GM21526 (cell line): Measurements from ENCODE around the gene SPG7.

Experiments used
- ATAC-seq: cut with Tn5 transposase; IDR thresholded peaks from one replicate; pipeline ENCODE4 v1.9.1; 2021; ENCODE audit warnings: moderate library complexity; ENCODE audit not compliant: unreplicated experiment, low FRiP score

The SPG7 gene

DNA sequence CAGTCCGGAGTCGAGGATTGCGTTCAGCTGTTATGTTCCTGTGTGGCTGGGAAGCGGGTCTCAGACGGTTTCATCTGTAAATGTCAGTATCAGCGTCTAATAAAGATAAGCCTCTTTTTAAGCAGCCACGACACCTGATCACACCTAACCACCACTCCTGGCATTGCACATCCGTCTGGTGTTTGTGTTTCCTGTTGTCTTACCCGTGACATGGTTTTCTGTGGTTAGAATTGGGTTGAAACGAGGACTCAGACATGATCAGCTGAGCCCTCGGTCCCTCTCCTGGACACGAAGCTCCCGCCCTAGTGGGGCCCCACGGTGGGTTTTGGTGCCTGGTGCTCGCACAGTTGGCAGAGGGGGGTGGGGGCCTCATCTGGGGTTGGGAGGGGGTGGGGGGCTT is 85.6 kb downstream of the SPG7 start:
- no peak for ATAC-seq

DNA sequence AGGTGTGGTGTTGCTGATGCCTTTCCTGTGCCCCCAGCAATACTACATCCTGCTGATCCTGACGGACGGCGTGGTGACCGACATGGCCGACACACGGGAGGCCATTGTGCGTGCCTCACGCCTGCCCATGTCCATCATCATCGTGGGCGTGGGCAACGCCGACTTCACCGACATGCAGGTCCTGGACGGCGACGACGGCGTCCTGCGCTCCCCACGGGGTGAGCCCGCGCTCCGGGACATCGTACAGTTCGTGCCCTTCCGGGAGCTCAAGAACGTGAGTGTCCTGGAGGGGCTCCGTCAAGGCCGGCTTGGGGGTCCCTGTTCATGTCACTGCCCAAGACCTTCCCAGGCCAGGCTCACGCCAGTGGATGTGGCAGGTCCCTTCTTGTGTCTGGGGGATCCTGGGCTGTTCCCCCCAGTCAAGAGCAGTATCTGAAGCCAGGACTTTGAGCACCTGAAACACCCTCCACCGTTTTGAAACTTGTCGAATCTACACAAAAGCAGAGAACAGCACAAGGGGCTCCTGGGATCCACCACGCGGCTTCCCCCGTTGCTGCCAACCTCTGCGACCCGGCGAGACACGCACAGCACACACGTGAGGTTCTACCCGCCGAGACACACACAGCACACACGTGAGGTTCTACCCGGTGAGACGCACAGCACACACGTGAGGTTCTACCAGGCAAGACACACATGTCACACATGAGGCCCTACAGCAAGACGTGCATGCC is 87.3 kb downstream of the SPG7 start:
- ATAC-seq: no peak

DNA sequence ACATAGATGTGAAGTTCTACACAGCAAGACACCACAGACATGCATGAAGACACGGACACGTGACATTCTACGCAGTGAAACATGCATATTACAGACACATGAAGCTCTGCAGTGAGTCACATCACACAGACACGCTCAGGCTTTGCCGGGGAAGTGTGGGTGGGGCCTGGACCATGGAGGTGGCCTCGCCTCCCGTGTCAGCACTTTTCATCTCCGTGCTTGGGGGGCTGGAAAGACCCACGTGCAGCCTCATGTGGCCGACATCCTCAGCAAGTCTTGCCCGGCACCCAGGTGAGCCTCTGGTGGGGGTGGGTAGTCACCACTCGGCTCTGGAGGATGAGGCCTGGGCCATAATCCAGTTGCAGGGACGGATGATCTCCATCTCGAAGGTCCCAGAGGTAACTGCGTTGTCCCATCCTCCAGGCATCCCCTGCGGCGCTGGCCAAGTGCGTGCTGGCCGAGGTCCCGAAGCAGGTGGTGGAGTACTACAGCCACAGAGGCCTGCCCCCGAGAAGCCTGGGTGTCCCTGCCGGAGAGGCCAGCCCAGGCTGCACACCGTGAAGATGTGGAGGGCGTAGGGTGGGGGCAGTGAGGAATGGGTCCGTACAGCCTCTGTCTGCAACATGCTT is 88.0 kb downstream of the SPG7 start:
- ATAC-seq: no peak

DNA sequence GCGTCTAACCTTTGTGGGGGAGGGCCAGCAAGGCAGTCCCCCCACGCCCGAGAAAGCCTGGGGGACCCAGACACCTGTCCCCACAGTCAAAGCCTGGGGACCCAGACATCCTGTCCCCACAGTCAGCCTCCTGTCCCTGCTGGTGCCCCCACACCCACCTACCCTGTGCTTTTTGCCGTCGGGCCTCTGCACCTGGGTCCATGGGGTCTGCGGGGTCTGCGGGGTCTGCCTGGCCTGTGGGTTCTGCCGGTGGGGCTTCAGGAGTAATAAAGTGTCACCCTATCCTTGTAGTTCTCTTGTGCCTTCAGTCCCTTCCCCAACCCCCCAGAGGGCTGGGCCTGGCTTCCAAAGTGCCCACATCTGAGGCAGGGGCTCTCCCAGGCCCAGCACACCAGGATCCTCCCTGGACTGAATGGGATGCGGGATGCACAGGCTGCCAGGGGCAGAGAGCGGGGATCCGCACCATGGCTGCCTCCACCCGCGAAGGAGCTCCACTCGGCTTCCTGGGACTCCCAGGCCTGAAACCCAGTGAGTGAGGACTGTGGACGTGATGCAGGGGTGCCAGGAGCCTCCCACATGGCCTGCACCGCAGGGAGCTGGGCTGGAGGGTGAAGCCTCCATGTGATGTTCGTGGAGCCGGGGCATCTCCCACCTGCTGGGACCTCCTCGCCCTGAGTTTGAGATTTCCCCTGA is 88.9 kb downstream of the SPG7 start:
- no peak for ATAC-seq

DNA sequence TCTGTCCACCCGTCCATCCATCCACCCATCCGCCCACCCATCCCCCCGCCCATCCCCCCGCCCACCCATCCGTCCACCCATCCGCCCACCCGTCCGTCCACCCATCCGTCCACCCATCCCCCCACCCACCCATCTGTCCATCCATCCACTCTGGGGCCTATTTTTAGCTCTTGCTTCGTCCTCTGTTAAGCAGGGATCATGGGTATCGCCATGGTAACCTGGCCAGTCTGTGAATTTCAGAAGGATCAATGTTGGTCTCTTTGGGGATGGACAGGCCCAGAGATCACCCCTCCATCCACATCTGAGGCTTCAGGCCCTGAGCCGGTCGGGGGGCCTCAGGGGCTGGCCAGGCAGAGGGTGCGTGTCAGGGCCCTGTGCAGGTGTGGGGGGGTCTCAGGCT is 90.0 kb downstream of the SPG7 start:
- no peak for ATAC-seq

DNA sequence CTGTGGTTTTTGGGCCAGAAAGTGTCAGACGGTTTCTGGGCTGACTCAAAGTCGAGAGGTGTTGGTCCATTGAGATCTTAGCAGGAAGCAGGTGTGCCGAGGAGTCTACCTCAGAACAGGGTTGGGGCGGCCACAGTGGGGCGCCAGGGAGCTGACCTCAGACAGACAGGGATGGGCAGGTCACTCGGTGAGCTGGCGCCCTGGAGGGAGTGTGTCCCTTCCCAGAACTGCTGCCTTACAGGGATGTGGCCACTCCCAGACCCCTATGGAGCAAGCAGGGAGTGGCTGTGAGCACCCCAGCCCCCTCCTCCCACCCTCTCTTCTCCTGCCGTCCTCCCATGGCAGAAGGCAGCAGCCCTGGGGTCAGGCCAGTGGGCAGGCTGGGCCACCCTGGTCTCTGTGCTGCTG is 91.3 kb downstream of the SPG7 start:
- no peak for ATAC-seq

DNA sequence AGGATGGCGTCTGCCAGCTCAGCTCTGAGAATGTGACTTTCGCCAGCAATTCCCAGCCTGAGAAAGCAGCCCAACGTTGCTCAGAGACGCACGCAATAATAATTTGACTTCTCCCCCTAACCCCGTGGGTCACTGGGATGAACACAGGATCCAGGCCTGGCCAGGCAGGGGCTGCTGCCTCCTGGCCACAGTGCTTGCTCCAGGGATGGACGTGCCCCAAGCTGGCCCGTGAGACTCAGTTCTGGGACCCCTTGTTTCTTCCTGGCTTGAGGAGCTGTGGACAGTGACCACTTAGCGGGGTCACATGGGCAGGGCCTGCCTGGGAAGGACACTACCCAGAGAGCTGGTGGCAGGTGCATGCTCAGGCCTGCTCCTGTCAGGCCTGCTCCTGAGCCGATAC is 91.7 kb downstream of the SPG7 start:
- no peak for ATAC-seq

DNA sequence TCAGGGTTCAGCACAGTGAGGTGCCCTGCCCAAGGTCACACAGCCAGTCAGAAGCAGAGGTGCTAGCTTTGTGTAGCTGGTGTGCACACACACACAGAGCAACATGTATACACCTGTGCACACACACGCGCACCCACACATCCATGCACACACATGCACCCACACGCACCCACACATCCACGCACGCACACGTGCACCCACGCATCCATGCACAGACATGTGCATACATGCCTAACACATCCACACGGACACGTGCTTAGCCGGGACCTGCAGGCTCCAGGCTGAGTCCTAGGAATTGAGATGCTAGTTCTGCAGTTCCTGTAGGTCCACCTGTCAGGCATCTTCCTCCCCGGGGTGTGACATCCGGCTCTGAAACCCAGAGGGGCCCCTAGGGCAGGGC is 92.2 kb downstream of the SPG7 start:
- ATAC-seq: no peak

DNA sequence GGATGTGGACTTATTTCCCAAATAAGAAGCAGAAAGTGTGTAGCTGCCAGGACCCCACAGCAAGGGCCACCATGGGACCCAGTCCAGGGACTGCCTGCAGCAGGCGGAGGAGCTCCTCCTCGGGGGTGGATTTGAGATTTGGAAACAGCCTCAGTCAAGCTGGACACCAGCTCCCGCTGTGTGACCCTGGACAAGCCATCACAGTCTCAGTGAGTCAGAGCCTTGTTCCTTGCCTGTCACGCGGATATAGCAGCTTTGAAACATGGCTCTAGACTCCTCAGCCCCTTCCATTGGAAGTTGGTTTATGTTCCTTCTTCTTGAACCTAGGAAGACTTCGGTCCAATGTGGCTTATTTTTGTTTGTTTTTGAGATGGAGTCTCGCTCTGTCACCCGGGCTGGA is 92.8 kb downstream of the SPG7 start:
- no peak for ATAC-seq

DNA sequence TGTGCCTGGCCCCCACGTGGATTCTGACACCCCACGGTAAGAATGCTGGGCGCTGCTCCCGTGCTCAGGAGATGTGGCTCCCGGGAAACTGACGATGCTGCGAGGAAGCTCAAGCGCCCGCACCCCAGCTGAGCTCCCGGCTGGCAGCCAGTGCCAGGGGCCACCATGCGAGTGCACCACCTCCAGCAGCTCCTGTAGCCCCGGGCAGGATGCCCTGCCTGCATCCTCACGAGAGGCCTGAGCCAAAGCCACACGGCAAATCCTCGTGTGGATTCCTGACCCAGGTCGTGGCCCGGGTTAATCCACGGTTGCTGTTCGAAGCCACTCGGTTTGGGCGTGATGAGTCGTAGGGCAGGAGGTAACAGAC is 93.7 kb downstream of the SPG7 start:
- no peak for ATAC-seq

DNA sequence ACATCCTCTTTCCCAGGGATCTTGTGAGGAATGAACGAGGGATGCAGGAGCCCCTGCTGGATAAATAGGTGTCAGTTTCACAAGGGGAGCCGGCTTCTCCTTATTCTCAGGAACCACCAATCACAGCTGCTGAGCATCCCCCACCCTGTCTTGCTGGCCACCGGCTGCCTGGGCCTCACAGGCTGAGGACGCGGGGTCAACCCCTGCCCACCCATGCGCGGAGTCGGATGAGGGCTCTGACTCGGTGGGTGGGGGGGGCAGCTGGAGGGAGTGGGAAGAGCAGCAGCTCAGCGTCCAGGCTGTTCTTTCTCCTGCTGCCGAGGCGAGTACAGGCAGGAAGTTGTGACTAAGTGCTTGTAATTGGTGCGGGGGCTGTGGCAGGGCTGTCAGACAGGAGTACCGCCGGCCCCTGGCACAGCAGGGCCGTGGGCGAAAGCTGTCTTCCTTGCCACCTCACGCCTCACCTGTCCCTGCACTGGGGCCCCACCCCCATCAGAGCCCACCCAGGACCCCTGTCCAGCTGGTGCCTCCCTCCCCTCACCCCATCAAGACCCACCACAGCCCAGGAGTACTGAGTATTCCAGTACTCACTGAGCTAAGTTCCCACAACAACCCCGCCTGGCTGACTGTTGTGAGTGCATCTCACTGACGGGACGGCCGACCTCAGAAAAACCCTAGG is 94.2 kb downstream of the SPG7 start:
- no peak for ATAC-seq

DNA sequence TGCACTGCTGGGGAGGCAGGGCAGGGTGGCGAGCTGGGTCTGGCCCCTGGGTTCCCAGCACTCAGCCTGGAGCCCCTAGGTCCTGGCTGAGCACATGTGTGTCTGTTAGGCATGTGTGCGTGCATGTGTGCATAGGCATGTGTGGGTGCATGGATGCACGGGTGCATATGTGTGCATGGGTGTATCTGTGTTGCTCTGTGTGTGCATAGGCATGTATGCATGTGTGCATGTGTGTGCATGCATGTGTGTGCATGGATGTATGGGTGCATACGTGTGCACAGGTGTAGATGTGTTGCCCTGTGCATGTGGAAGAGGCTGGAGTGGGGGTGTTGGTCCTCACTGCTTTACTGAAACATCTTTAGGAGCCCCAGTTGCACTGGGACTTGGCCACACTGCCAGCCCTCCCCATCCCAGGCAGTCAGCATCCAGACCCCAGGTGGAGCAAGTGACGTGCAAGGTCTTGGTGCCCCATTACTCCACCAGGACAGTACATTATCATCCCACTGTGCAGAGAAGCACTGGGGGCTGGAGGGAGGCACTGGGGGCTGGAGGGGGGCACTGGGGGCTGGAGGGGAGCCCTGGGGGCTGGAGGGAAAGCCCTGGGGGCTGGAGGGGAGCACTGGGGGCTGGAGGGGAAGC is 94.9 kb downstream of the SPG7 start:
- ATAC-seq: no peak

DNA sequence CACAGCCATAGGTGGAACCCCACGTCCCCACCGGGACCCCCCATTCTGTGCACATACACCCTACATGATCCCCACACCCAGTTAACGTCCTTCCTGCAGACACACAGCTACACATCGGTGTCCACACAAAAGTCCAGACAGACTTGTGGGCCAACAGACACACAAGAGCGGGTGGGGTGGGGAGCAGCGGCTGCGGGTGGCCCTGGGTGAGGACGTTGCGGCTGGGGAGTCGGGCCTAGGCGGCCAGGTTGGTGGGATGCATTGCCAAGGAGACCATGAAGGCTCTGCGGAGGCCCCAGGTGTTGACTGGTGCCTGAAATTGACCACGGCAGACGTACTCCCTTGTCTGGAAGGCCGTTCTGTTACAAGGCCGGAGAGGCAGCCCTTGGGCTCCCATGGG is 96.6 kb downstream of the SPG7 start:
- ATAC-seq: no peak

DNA sequence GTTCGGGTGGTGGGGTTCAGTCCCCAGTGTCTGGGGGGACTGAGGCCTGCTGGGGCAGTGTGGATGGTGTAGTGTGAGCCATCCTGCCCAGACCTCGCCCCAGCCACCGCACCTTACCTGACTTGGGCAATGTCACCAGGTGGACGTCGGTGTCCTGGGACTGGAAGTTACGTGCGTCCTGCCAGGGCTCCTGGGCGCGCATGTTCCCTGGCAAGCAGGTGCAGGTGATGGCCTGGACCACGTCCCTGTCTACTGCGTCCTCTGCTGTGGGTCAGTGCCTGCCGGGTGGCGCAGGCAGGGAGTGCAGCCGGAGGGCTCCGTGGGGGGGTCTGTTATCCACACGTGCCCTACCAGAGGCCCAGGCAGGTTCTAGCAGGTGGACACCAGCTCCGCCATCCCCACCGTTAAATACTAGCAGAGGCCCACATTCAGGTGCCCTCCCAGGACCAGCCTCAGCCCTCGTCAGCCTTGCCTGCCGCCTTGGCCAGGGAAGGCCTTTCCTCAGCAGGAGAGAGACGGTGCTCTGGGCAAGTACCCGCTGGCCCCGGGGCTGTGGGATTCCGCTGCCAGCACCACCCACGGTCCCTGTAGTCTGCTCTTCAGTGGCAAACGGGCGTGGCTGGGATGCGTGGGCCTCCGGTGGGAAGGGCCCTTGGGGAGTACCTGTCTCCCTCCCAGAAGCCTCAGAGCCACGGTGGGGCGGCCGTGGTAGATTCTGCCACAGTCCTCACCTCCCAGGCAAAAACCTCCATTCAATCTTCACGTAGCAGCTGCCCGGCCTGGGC is 97.2 kb downstream of the SPG7 start:
- no peak for ATAC-seq

DNA sequence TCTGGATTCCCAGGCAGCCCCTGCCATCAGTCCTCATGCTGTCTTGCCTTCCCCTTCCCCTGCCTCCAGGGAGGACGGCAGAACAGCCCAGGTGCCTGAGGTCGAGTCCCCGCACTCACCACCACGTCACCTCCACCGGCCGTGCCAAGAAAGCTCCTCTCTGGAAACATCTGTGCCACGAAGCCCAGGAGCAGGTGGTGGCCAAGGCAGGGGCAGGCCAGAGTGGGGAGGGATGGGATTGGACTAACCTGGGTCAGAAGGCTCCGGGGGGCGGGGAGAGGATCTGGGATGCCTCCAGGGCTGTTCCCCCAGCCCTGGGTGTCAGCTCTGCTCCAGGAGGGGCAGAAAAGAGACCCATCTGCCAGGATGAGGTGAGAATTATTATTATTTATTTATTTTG is 97.8 kb downstream of the SPG7 start:
- no peak for ATAC-seq
